Stimulated activated CD8-positive, alpha-beta memory T cell treated with anti-CD3 and anti-CD28 coated beads, Interleukin-12 subunit alpha, Interleukin-12 subunit beta, amount 100 ng/mL, for 1 hour (primary cell): ENCODE measurements around the gene TUBB2B.
"Not testable (repeated sequence)": the region's sequence is repeated elsewhere in the genome, so short reads cannot be mapped to it uniquely, and the experiment has no call there.

Source experiments
- DNase-seq: peaks from one replicate; pipeline ENCODE4 v3.0.0-alpha.2; 2020; ENCODE audit warnings: low read depth

Gene TUBB2B

GRCh38 chr6:3209114-3210023 lies 18.1 kb downstream of the TUBB2B start:
- no peak for DNase-seq

- no peak for DNase-seq
Observed at GRCh38 chr6:3208775-3209113, 18.7 kb downstream of the TUBB2B start.

- DNase-seq, result no peak
Observed at GRCh38 chr6:3208098-3208774, 19.2 kb downstream of the TUBB2B start.

GRCh38 chr6:3206339-3207015 lies 21.0 kb downstream of the TUBB2B start:
- no peak for DNase-seq

GRCh38 chr6:3205913-3206312 lies 21.5 kb downstream of the TUBB2B start:
- DNase-seq, result no peak

GRCh38 chr6:3204921-3205320 lies 22.5 kb downstream of the TUBB2B start:
- DNase-seq, result no peak

GRCh38 chr6:3202999-3203696 lies 24.3 kb downstream of the TUBB2B start:
- no peak for DNase-seq

- no peak for DNase-seq
Observed at GRCh38 chr6:3201388-3201787, 26.1 kb downstream of the TUBB2B start.

- no peak for DNase-seq
Observed at GRCh38 chr6:3200682-3201081, 26.8 kb downstream of the TUBB2B start.

- no peak for DNase-seq
Observed at GRCh38 chr6:3199382-3199781, 28.1 kb downstream of the TUBB2B start.

GRCh38 chr6:3197734-3198133 lies 29.7 kb downstream of the TUBB2B start:
- not testable (repeated sequence) for DNase-seq

- DNase-seq, result no peak
Observed at GRCh38 chr6:3196770-3197169, 30.7 kb downstream of the TUBB2B start.

GRCh38 chr6:3195695-3196497 lies 31.6 kb downstream of the TUBB2B start:
- DNase-seq, result no peak

GRCh38 chr6:3195420-3195694 lies 32.1 kb downstream of the TUBB2B start:
- no peak for DNase-seq

- DNase-seq, result no peak
Observed at GRCh38 chr6:3194535-3195419, 32.7 kb downstream of the TUBB2B start.

GRCh38 chr6:3193102-3193849 lies 34.2 kb downstream of the TUBB2B start:
- DNase-seq, result no peak

GRCh38 chr6:3190779-3191178 lies 36.7 kb downstream of the TUBB2B start:
- no peak for DNase-seq

- DNase-seq, result no peak
Observed at GRCh38 chr6:3190056-3190455, 37.4 kb downstream of the TUBB2B start.

GRCh38 chr6:3189192-3189591 lies 38.3 kb downstream of the TUBB2B start:
- not testable (repeated sequence) for DNase-seq

- no peak for DNase-seq
Observed at GRCh38 chr6:3188262-3188661, 39.2 kb downstream of the TUBB2B start.
